GM19043 (cell line): Measurements from ENCODE around the gene MAP6.

Experiments used
- ATAC-seq: cut with Tn5 transposase; IDR thresholded peaks from one replicate; pipeline ENCODE4 v1.9.1; 2021; ENCODE audit warnings: low read depth; ENCODE audit not compliant: unreplicated experiment

The MAP6 gene

GRCh38 chr11:75667255-75667830, 1.5 kb downstream of the MAP6 start:
- ATAC-seq = no peak

GRCh38 chr11:75665990-75666389, 2.8 kb downstream of the MAP6 start:
- no peak for ATAC-seq

- no peak for ATAC-seq
These were observed 3.7 kb downstream of the MAP6 start for GRCh38 chr11:75665126-75665525.

- ATAC-seq = no peak
These were observed 4.4 kb downstream of the MAP6 start for GRCh38 chr11:75664389-75664788.

GRCh38 chr11:75663808-75664207, 5.0 kb downstream of the MAP6 start:
- ATAC-seq = no peak

GRCh38 chr11:75659836-75660235, 9.0 kb downstream of the MAP6 start:
- no peak for ATAC-seq

GRCh38 chr11:75656044-75656727, 12.7 kb downstream of the MAP6 start:
- ATAC-seq = no peak

GRCh38 chr11:75655605-75656004, 13.2 kb downstream of the MAP6 start:
- ATAC-seq = no peak

GRCh38 chr11:75654314-75654713, 14.5 kb downstream of the MAP6 start:
- peak; percentile 53 for ATAC-seq

GRCh38 chr11:75653532-75653931, 15.3 kb downstream of the MAP6 start:
- no peak for ATAC-seq

GRCh38 chr11:75652936-75653335, 15.9 kb downstream of the MAP6 start:
- ATAC-seq = no peak

GRCh38 chr11:75651218-75651617, 17.6 kb downstream of the MAP6 start:
- no peak for ATAC-seq

GRCh38 chr11:75650167-75650723, 18.6 kb downstream of the MAP6 start:
- ATAC-seq = no peak

- no peak for ATAC-seq
These were observed 23.9 kb downstream of the MAP6 start for GRCh38 chr11:75644946-75645345.

GRCh38 chr11:75644370-75644769, 24.5 kb downstream of the MAP6 start:
- no peak for ATAC-seq

- ATAC-seq = no peak
These were observed 26.3 kb downstream of the MAP6 start for GRCh38 chr11:75642402-75643113.

GRCh38 chr11:75639762-75640181, 29.1 kb downstream of the MAP6 start:
- ATAC-seq = no peak

GRCh38 chr11:75637998-75638397, 30.8 kb downstream of the MAP6 start:
- ATAC-seq = no peak

GRCh38 chr11:75635066-75635862, 33.6 kb downstream of the MAP6 start:
- no peak for ATAC-seq

- no peak for ATAC-seq
These were observed 35.3 kb downstream of the MAP6 start for GRCh38 chr11:75633409-75634066.
